Esophagus squamous epithelium (tissue), 4 donors: Measurements from ENCODE around the gene ZMYND8.
"Not testable (repeated sequence)": the region's sequence is repeated elsewhere in the genome, so short reads cannot be mapped to it uniquely, and the experiment has no call there.

Experiments
- CTCF ChIP-seq, 6 experiments: fragments of 450-650 bp in 4 of 6; fragments of 200-600 bp in 2 of 6; sonication (generic) in 2 of 6; IDR thresholded peaks; one replicate each; pipeline ENCODE4 v1.5.1; 2016 to 2019; ENCODE audit warnings: antibody characterized with exemption in 6 of 6, mild to moderate bottlenecking in 4 of 6, moderate library complexity in 4 of 6
- POLR2A ChIP-seq, 4 donors: fragments of 450-650 bp; IDR thresholded peaks; one replicate each; pipeline ENCODE4 v1.6.1; 2017; ENCODE audit warnings: antibody characterized with exemption in 4 of 4, mild to moderate bottlenecking in 4 of 4, moderate library complexity in 3 of 4

DNA sequence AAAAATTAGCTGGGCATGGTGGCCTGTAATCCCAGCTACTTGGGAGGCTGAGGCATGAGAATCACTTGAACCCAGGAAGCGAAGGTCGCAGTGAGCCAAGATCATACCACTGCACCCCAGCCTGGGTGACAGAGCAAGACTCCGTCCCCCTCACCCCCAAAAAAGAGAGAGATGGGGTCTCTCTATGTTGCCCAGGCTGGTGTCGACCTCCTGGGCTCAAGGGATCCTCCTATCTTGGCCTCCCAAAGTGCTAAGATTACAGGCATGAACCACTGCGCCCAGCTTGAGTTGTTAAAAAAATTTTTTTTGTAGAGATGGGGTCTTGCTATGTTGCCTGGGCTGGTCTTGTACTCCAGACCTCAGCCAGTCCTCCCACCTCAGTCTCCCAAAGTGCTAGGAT, 29.5 kb upstream of the ZMYND8 start:
- not testable (repeated sequence) for TF ChIP-seq POLR2A, CTCF (IDR thresholded peaks at IDR 0.05)
